GM19240 (cell line): Measurements from ENCODE around the gene XPOT.
"Not testable (repeated sequence)": the region's sequence is repeated elsewhere in the genome, so short reads cannot be mapped to it uniquely, and the experiment has no call there.

Source experiments
- DNase-seq: peaks from one replicate; pipeline ENCODE4 v3.0.0; 2011; ENCODE audit warnings: low spot score; ENCODE audit not compliant: insufficient read length

XPOT gene

DNA sequence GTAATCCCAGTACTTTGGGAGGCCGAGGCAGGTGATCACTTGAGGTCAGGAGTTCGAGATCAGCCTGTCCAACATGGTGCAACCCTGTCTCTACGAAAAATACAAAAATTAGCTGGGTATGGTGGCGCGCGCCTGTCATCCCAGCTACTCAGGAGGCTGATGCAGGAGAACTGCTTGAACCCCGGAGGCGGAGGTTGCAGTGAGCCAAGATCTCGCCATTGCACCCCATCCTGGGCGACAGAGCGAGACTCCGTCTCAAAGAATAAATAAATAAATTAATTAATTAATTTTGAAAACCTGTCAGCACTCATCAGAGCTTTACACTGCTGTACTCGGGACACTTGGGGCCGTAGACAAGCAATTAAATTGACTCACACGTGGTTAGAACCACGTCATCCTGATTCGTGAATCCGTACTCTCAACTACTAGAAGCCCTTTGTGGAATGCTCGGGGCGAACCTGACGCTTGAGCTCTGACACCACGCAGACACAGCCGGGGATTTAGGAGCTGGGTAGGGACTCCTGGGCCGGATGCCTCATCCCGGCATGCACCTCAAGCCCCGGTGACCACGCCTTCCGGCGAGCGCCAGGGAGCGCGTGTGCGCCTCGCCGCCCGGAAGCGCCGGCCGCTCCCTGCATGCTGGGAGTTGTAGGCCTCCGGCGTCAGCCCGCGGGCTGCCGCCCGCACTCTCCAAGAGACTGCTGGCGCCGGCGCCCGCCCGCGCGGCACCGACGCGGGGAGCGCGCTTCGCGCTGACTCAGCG lies at the start of gene XPOT:
XPOT (plus strand) TSS at position 686 of the 763 bp plus-strand sequence. CDS start 5,644 bp downstream, outside the sequence.
- DNase-seq, result peak; percentile 93

DNA sequence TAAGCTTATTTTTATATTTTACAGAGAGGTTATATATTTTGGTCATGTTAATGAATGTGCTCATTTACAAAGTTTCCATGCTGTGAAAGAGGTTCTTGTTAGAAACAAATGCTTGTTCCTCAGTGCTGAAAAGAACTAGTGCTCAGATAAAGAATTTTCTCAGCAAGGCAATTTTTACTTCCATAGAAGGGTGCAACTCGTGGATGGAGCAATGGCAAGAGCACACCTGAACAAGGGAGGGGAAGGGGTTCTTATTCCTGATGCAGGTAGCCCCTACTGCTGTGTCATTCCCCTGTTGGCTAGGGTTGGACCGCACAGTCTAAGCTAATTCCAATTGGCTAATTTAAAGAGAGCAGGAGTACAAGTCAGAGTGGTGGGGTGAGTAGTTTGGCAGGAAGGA lies 48.0 kb upstream of the XPOT start:
- DNase-seq, result not testable (repeated sequence)

GRCh38 chr12:64361173-64361572 lies 43.0 kb upstream of the XPOT start:
- not testable (repeated sequence) for DNase-seq

DNA sequence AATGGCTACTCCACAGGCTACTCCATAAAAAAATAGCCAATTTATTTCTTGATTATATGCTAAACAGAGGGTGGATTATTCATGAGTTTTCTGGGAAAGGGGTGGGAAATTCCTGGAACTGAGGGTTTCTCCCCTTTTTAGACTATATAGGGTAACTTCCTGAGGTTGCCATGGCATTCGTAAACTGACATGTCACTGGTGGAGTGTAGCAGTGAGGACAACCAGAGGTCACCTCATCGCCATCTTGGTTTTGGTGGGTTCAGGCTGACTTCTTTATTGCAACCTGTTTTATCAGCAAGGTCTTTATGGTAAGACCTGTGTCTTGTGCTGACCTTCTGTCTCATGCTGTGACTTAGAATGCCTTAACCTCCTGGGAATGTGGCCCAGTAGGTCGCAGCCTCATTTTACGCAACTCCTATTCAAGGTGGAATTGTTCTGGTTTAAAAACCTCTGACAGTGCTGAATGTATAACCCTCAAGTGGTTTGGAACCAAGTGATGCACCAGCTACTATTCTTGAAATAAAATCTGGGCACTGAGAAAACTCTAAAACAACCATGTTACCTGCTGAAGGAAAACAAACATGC lies 41.4 kb upstream of the XPOT start:
- DNase-seq, result no peak

GRCh38 chr12:64383675-64384074 lies 20.5 kb upstream of the XPOT start:
- no peak for DNase-seq

DNA sequence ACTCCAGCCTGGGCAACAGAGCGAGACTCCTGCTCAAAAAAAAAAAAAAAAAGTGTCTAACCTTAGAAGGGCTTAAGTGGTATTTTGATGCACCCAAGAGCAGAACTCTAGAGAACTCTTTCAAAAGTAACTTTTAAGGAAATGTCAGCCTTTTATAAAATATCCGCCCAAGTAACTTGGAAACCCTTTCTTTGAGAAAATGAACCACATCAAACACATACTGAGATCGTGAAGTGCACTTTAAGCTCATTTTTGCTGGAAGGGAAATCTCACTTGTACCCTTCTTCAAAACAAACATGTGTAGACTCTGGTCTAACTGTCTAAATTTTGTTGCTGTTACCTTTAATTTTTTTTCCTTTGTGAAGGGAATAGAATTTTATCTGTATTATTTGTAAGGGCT lies 19.2 kb upstream of the XPOT start:
- no peak for DNase-seq

GRCh38 chr12:64385468-64385867 lies 18.7 kb upstream of the XPOT start:
- DNase-seq, result no peak

GRCh38 chr12:64387197-64387816 lies 16.9 kb upstream of the XPOT start:
- DNase-seq, result no peak

GRCh38 chr12:64389154-64389553 lies 15.0 kb upstream of the XPOT start:
- no peak for DNase-seq

DNA sequence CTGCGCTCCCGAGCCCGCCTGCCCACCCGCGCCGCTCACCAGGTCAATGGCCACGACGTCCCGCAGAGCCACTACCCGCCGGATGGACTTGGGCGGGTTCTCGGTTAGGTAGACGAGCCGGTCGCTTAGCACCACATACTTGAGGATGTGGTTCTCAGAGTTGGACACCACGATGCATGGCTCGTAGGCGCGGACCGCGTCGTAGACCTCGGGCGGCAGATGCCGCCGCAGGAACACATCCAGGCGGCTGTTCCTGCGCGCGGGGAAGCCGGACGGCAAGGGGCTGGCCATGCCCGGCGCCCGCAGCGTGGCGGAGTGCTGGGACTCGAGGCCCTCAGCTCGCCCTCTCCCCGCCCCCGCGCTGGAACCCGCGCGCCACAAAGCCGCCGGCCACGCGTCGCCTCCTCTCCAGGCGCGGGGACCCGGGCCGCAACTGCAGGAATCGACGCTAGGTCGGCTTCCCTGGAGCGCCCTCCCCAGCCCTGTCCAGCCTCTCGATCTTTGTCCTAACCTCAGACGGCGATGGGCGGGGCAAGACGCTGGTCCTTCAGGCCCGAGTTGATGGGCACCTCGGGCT lies 13.8 kb upstream of the XPOT start, which contains the start of gene C12orf56:
C12orf56 (minus strand) TSS at position 484 of the 577 bp plus-strand sequence; CDS start at position 291, 193 bp downstream.
- DNase-seq, result no peak

DNA sequence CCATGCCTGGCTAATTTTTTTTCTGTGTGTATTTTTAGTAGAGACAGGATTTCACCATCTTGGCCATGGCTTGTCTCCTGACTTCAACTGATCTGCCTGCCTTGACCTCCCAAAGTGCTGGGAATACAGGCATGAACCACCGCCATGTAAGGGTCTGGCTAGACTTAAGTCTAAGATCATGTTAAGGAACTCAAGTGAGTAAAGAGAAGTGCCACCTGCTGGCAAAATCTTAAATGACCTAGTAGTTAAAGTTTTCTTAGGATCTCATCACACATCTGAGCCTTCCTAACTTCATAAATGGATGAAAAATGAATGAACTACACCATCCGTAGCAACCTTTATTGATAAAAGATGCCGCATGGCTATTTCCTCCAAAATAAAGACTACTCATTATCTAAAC lies 12.0 kb upstream of the XPOT start:
- no peak for DNase-seq

DNA sequence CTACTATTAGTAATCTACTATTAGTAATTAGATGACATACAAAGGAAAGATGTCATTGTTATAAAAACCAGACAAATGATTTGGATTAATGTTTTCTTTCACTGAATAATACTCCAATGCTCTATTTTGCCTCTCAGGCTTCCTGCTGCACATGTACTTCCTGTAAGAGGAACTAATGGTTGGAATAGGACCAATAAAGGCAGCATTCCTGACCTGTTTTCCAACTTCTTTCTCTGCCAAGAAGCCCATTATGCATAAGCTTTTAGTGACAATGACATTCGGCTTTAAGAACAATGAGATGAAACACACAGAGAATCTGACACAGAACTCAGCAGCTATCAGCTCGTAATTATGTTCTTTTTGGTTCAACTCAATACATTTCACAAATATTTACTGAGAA lies 8.5 kb upstream of the XPOT start:
- no peak for DNase-seq

DNA sequence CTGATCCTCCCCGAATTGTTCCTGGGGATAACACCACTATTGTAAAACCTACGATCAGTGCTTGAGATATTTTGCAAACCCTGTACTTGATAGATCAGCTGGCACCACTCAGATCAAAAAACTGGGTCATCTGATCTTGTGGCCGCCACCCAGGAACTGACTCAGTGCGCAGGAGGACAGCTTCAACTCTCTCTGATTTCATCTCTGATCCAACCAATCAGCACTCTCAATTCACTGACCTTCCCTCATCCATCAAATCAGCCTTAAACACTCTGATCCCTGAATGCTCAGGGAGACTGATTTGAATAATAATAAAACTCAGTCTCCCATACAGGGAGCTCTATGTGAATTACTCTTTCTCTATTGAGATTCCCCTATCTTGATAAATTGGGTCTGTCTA lies 4.2 kb upstream of the XPOT start:
- DNase-seq, result no peak

GRCh38 chr12:64402181-64402580 lies 2.0 kb upstream of the XPOT start:
- DNase-seq, result no peak

DNA sequence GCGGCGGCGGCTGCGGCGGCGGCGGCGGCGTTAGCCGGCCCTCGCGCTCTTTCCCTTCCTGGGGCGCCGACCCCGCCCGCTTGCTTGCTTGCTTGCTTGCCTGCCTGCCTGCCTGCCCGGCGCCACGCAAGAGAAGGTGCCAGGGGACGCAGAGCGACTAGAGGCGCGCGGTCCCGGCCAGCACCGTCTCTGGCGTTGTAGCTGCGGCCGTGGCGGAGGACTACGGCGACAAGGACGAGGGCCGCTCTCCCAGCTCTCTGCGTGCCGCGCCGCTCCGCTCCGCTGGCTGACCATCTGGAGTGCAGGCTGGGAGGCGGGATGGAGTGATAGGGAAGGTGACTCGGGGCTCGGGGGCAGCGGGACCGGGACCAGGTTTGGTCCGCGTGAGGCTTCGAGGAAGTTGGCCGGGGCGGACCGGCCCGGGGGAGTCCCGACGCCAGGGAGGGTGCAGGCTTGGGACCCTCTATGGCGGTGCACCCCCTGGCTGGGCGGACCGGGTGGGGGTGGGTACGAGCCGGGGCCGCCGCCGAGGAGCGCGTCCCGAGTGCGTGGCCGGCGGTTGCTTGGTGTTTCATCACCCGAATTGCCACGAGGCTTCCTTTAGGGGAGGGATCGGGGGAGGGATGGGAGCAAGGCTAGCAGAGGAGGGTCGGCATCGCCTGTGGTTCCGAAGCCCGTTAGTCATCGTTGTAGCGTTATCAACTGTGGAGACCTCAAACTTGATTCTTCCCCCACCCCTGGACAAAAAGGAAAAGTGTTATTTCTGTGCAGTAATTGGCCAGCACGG lies 471 bp downstream of the XPOT start:
- DNase-seq, result peak; percentile 8

DNA sequence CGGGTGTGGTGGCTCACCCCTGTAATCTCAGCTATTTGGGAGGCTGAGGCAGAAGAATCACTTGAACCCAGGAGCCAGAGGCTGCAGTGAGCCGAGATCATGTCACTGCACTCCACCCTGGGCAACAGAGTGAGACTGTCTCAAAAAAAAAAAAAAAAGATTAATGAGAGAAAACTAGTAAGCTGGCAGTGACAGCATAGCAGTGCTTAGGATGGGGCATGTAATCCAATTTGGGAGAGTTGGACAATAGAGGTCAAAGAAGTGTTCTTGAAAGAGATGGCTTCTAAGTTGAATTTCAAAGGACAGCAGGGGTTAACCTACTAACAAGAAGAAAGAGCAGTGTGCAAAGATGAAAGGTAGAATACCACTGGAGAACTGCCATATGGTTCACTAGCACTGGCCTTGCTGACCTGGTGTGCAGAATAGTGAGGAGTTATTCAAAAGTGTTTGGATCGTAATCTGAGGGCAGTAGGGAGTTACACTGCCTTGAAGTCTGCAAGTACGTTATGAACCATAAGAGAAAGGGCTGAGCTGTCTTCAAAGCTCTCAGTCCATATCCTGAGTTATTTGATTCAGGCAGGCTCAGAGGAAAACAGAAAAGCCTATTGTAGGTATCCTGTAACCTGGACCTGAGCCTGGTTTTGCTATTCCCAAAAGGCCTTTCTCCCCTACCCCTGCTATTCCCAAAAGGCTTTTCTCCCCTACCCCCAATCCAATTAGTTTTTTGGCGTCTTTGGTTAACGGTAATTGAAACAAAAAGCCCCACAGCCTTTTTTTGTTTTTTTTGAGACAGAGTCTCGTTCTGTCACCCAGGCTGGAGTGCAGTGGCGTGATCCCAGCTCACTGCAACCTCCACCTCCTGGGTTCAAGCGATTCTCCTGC lies 3.4 kb downstream of the XPOT start:
- no peak for DNase-seq

DNA sequence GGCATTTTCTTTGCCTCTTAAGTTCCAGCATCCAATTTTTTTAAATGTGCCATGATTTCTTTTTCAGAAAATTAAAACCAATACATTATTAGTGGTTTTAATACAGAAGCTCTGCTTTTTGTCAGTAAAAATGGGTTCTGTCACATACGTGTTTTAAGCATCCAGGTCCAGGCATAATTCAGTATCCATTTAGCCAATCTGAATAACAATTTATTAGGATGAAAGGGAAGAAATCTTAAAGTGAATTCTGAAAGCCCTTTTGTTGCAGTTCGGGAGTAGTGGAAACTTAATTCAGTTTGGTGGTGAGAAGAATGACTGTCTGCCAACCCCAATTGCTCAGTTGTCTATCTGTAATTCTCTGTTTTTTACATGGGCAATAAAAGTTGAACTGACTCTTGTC lies 7.2 kb downstream of the XPOT start:
- no peak for DNase-seq

DNA sequence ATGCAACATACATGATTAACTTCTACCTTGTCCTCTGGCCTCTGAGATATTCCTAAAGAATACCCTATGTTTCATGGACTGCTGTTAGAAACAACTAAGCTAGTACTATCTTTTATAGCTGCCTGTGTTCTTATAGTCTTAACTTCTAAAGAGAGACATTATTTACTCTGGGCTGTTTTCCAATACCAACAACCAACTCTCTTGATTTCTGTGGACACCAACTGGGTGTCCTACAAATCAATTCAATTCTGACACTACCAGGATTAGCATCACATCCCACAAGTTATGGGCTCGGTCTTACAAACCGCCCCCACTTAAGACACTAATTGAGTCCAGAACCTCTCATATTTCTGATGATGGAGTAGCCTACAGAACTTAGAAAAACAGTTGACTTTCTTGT lies 8.3 kb downstream of the XPOT start:
- DNase-seq, result no peak

GRCh38 chr12:64413884-64414283 lies 9.7 kb downstream of the XPOT start:
- no peak for DNase-seq

- no peak for DNase-seq
Measured at GRCh38 chr12:64418209-64418608, 14.0 kb downstream of the XPOT start.
